SIG-M5 treated with dmso at 0.1 percent for 504 hours (cell line): ENCODE results near the gene SENP1.
"Not testable (repeated sequence)": the region's sequence is repeated elsewhere in the genome, so short reads cannot be mapped to it uniquely, and the experiment has no call there.

Experiments used
- DNase-seq: peaks from one replicate; lab custom pipeline; 2025; ENCODE audit not compliant: unreplicated experiment; lab: John Stamatoyannopoulos, UW

The SENP1 gene

GRCh38 chr12:48115957-48116356 lies 10.1 kb upstream of the SENP1 start:
- no peak for DNase-seq

GRCh38 chr12:48111312-48111693 lies 5.4 kb upstream of the SENP1 start:
- not testable (repeated sequence) for DNase-seq

- no peak for DNase-seq
Observed at GRCh38 chr12:48110691-48111311, 4.9 kb upstream of the SENP1 start.

- no peak for DNase-seq
Observed at GRCh38 chr12:48109424-48109823, 3.5 kb upstream of the SENP1 start.

- DNase-seq: no peak
Observed at GRCh38 chr12:48106681-48107613, 1.1 kb upstream of the SENP1 start.

GRCh38 chr12:48105321-48105866 lies 485 bp downstream of the SENP1 start:
- DNase-seq: no peak

- peak; percentile 23 for DNase-seq
Observed at GRCh38 chr12:48104531-48104930, 1.3 kb downstream of the SENP1 start.

GRCh38 chr12:48092611-48093010 lies 13.3 kb downstream of the SENP1 start:
- no peak for DNase-seq

GRCh38 chr12:48086327-48086726 lies 19.6 kb downstream of the SENP1 start:
- DNase-seq: no peak

GRCh38 chr12:48084841-48085460 lies 20.9 kb downstream of the SENP1 start:
- DNase-seq: no peak

GRCh38 chr12:48084066-48084465 lies 21.8 kb downstream of the SENP1 start:
- peak; percentile 26 for DNase-seq

GRCh38 chr12:48080821-48081220 lies 25.1 kb downstream of the SENP1 start:
- no peak for DNase-seq

GRCh38 chr12:48080285-48080684 lies 25.6 kb downstream of the SENP1 start:
- no peak for DNase-seq

- DNase-seq: peak; percentile 37
Observed at GRCh38 chr12:48078901-48079300, 27.0 kb downstream of the SENP1 start.

GRCh38 chr12:48077111-48077510 lies 28.8 kb downstream of the SENP1 start:
- DNase-seq: no peak

GRCh38 chr12:48075832-48076231 lies 30.0 kb downstream of the SENP1 start:
- DNase-seq: no peak

GRCh38 chr12:48074266-48074665 lies 31.6 kb downstream of the SENP1 start:
- DNase-seq: no peak

GRCh38 chr12:48072266-48072665 lies 33.6 kb downstream of the SENP1 start:
- DNase-seq: no peak

- no peak for DNase-seq
Observed at GRCh38 chr12:48071808-48072207, 34.1 kb downstream of the SENP1 start.

- no peak for DNase-seq
Observed at GRCh38 chr12:48070731-48071130, 35.1 kb downstream of the SENP1 start.

- DNase-seq: no peak
Observed at GRCh38 chr12:48070033-48070432, 35.8 kb downstream of the SENP1 start.

GRCh38 chr12:48069241-48069640 lies 36.6 kb downstream of the SENP1 start:
- DNase-seq: no peak
